Measurements from ENCODE around the gene MSI2. TPM values are rescaled to one million over a fixed set of nuclear protein-coding genes. Genes with fewer than 3 reads are reported as not detected.

The MSI2 gene
- polyA plus RNA-seq, 3 donors: 7.4 to 10.7 (median 7.5) TPM

DNA sequence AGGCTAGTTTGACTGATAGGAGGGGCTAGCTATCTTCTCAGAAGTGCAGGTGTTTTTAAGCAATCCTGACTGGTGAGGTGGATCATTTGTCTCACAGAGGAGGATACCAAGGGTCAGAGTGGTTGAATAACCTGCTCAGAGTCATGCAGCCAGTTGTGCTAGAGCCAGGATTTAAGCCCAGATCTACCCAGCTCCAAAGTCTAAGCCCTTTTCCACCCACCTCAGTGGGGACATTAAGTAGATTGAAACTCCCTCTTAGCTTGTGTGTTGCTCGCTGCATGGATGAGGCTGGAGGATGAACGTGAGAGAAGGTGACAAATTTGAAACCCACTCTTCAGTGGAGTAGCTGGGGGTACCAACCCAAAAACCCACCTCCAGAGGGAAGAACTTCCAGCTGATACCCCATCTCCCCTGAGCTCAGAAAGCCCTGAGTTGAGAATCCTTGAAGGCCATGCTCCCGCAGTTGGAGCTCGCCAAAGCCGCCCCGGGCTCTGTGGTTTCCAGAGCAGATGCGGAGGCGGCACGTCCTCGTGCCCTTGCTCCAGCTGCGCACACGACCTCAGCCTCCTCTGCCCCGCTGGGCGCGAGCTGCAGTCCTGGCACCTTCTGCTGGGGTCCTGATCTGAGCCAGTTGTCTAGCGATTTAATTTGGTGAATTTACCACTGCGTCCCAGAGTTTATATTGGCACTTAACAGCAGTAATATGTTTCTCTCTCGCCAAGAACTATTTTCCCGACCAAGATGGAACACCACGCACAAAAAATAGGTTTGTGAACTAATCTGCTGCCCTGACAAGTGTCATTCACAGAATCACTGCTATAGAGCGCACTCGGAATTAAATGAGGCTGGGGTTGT, 329.2 kb downstream of the MSI2 start:
- 94 to 96% (median 95%) methylated on average over 22 of the region's 22 CpGs for WGBS, 3 donors
- H3K27ac ChIP-seq (ENCODE audit: low read depth, low read length): no peak overlapping the region

- no peak overlapping the region for H3K27ac ChIP-seq (ENCODE audit: low read depth, low read length)
- WGBS, 3 donors: 83 to 91% (median 90%) methylated on average over 5 of the region's 5 CpGs
These were observed 329.9 kb downstream of the MSI2 start for GRCh38 chr17:57586196-57586740.

GRCh38 chr17:57586742-57587141, 330.4 kb downstream of the MSI2 start:
- no peak overlapping the region for H3K27ac ChIP-seq (ENCODE audit: low read depth, low read length)
- 73 to 93% (median 83%) methylated on average over 4 of the region's 4 CpGs for WGBS, 3 donors

- no peak overlapping the region for H3K27ac ChIP-seq (ENCODE audit: low read depth, low read length)
- WGBS, 3 donors: 81 to 95% (median 93%) methylated on average over 16 of the region's 16 CpGs
These were observed 331.1 kb downstream of the MSI2 start for GRCh38 chr17:57587193-57587969.

- no peak overlapping the region for H3K27ac ChIP-seq (ENCODE audit: low read depth, low read length)
- 88 to 89% (median 88%) methylated on average over 5 of the region's 5 CpGs for WGBS, 3 donors
These were observed 331.8 kb downstream of the MSI2 start for GRCh38 chr17:57588086-57588485.

DNA sequence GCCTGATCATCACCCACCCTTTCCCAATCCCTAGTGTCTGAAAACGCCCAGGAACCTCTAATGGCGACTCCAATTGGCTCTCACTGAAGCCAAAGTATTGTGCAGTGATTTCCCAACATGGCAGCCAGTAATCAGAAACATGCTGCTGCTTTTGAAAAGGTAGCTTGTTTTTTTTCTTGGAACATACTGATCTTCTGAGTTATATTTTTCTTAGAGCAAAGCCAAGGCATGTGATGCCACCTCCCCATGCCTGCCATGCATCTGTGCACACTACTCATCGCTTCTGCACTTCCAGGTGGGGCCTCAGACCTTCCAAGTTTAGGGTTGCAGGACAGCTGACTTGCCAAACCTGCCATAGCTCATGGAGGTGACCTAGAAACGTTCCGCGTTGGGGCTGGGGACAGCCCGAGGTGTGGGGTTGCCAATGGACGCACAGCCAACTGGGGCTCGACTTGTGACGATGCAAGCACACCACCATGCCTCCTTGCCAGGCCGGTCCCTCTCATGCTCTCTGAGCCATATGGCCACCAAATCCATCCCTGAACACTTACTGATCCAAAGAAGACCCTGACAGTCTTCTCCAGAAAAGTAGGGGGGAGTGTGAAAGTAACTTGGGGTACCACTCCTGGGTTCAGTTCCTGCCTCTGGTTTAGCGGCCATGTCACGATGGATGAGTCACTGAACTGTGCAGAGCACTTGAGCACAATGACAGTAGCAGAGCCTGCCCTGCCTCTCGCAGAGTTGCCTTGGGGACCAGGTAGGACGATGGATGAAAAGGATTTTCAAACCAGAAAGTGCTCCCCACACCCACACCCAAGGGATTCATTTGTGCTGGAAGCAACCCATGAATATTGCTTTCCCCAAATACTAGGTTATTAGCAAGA, 333.1 kb downstream of the MSI2 start:
- WGBS, 3 donors: 94 to 96% (median 94%) methylated on average over 15 of the region's 15 CpGs
- H3K27ac ChIP-seq (ENCODE audit: low read depth, low read length): no peak overlapping the region

DNA sequence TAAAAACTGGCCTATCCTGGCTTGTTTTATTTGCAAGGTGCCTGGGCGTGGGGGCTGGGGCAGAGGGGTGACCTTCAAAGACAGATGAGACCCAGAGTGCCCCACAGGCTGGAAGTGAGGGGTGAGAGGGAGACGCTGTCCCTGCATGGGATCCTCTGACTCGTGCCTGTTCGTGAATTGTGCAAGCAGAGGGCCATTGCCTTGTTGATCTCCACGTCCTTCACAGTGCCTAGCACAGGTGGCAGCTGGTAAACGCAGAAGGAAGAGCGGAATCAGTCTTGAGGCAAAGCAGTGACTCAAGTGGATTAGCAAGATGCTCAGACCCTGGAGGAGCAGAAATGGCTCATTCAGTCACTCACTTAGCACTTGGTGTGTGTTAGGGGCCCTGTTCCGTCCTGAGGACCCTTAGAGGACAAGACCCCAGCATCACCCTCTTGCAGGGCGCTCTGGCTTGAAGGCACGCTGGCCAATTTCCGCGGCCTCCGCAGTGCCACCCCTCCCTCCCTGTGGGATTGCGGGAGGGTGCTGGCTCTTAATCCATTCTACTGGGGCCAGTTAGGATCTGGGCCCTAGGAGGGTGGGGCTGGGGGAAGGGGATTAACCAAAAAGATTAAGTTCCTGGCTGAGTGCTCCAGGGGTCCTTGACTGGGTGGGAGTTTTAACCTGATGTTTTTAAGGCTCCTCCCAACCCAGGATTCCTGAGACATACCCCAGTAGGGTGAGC, 337.6 kb downstream of the MSI2 start:
- WGBS, 3 donors: 85 to 95% (median 93%) methylated on average over 14 of the region's 14 CpGs

GRCh38 chr17:57594767-57595166, 338.4 kb downstream of the MSI2 start:
- WGBS, 3 donors: 96 to 97% (median 97%) methylated on average over 5 of the region's 5 CpGs
- no peak overlapping the region for H3K27ac ChIP-seq (ENCODE audit: low read depth, low read length)

More for the DNA sequence above, 337.6 kb downstream of the MSI2 start:
- H3K27ac ChIP-seq (ENCODE audit: low read depth, low read length): no peak overlapping the region

GRCh38 chr17:57595426-57595825, 339.1 kb downstream of the MSI2 start:
- WGBS, 3 donors: 91 to 95% (median 91%) methylated on average over 4 of the region's 4 CpGs
- H3K27ac ChIP-seq (ENCODE audit: low read depth, low read length): no peak overlapping the region

DNA sequence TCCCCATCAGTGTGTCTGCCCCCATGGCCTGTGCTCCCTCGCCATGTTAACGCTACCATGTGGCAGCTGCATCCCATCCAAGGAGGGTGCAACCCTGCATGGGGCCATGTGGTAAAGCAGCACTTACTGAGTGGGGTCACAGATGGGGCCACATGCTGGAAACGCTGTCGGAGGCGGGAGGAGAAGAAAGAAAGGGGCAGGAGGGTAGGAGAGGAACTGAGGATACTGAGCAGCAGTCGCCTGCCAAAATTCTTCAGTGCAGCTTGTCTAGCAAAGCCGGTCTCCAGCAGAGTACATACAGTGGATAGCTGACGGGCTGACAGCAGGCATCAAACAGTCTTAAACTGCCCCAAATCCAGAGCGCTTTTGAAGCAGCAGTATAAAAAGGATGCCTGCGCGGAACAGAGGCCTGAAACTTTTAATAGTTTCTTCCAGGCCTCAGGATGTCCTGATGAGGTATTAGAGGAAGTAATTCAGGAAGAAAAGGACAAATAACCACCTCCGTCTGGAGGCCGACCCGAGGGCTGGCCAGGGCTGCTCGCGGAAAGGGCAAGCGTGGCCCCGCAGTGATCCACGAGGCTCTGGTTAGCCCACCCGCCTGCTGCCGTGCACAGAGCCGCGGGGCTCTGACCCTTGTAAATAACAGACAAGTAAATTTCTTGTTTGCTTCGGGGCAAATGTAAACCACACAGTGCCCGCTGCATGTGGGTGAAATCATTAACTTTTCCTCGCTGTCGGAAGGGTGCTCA, 339.8 kb downstream of the MSI2 start:
- no peak overlapping the region for H3K27ac ChIP-seq (ENCODE audit: low read depth, low read length)
- WGBS, 3 donors: 68 to 81% (median 72%) methylated on average over 27 of the region's 27 CpGs

DNA sequence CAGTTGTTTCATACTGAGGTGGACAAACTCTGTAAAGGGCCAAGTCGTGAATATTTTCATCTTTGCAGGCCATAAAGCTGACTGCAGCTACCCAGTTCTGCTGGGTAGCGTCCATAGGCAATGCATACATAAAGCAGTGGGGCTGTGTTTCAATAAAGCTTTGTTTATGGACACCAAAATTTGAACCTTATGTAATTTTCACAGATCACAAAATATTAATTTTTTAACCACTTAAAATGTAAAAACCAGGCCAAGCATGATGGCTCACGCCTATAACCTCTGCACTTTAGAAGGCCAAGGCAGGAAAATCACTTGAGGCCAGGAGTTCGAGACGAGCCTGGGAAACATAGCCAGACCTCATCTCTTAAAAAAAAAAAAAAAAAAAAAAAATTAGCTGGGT, 340.8 kb downstream of the MSI2 start:
- no peak overlapping the region for H3K27ac ChIP-seq (ENCODE audit: low read depth, low read length)

GRCh38 chr17:57597531-57598453, 341.5 kb downstream of the MSI2 start:
- no peak overlapping the region for H3K27ac ChIP-seq (ENCODE audit: low read depth, low read length)
- 36 to 64% (median 61%) methylated on average over 8 of the region's 8 CpGs for WGBS, 3 donors

More for the DNA sequence above, 340.8 kb downstream of the MSI2 start:
- 72 to 95% (median 75%) methylated on average over 5 of the region's 5 CpGs for WGBS, 3 donors

GRCh38 chr17:57599271-57600045, 343.1 kb downstream of the MSI2 start:
- no peak overlapping the region for H3K27ac ChIP-seq (ENCODE audit: low read depth, low read length)
- WGBS, 3 donors: 59 to 88% (median 72%) methylated on average over 8 of the region's 8 CpGs

GRCh38 chr17:57600074-57600473, 343.8 kb downstream of the MSI2 start:
- 43 to 85% (median 61%) methylated on average over 1 of the region's 1 CpG for WGBS, 3 donors

GRCh38 chr17:57601143-57601735, 344.9 kb downstream of the MSI2 start:
- no peak overlapping the region for H3K27ac ChIP-seq (ENCODE audit: low read depth, low read length)
- 93 to 94% (median 93%) methylated on average over 13 of the region's 13 CpGs for WGBS, 3 donors

More at GRCh38 chr17:57600074-57600473, 343.8 kb downstream of the MSI2 start:
- H3K27ac ChIP-seq (ENCODE audit: low read depth, low read length): no peak overlapping the region
